GM12878 (cell line): ENCODE results near the gene RXRG. TPM values are rescaled to one million over a fixed set of nuclear protein-coding genes. Genes with fewer than 3 reads are reported as not detected.

Experiments
- ATAC-seq: fragments of 200-7000 bp; cut with Tn5 transposase; 3 replicates; pipeline ENCODE4 v1.9.1; 2020; ENCODE audit warnings: mild to moderate bottlenecking, moderate library complexity
- BruUV-seq: library from RNA; stranded (reverse); fragments of 400-500 nt; replicated peaks from 2 replicates; lab custom pipeline; 2021; lab: Mats Ljungman, UMichigan
- CTCF ChIA-PET: fragments of 300-600 bp; sonication (Branson Sonifier 250); formaldehyde crosslinking; extraction: SDS; loops from one replicate; lab custom pipeline; 2021; ENCODE audit warnings: inconsistent platforms; lab: Yijun Ruan, JAX
- POLR2A ChIA-PET: fragments of 350-600 bp; formaldehyde crosslinking; extraction: SDS; loops from one replicate; lab custom pipeline; 2021; ENCODE audit warnings: inconsistent platforms; lab: Charles Lee
- RAD21 ChIA-PET: fragments of 300-600 bp; sonication (Branson Sonifier 250); formaldehyde crosslinking; loops from one replicate; lab custom pipeline; 2023; ENCODE audit warnings: antibody characterized with exemption; ENCODE audit not compliant: unreplicated experiment; lab: Charles Lee
- SMC1A ChIA-PET: fragments of 300-600 bp; sonication (Branson Sonifier 250); formaldehyde crosslinking; loops from one replicate; lab custom pipeline; 2023; ENCODE audit not compliant: unreplicated experiment, uncharacterized antibody; lab: Charles Lee
- DNase-seq: peaks from one replicate; pipeline ENCODE4 v3.0.0-alpha.2; 2011; ENCODE audit warnings: low read depth, low spot score
- FAIRE-seq: peaks from 3 replicates; lab custom pipeline; 2011; peaks lifted over from hg19 to GRCh38; lab: Jason Lieb, UNC
- H2AFZ ChIP-seq: 2 replicates; pipeline ENCODE4 v1.6.0; 2011; ENCODE audit warnings: low read depth, low read length, control low read depth; ENCODE audit not compliant: control insufficient read depth
- H3K27ac ChIP-seq: 2 replicates; pipeline ENCODE4 v1.5.1; 2011; ENCODE audit warnings: control low read depth; ENCODE audit not compliant: control insufficient read depth, insufficient read depth
- H3K27me3 ChIP-seq, 2 experiments: replicated peaks in 1 of 2; 2 replicates each; pipeline versions ENCODE4 v1.6.0 to v1.6.1; 2011; ENCODE audit warnings: low read length in 1 of 2; ENCODE audit not compliant: control insufficient read depth in 2 of 2, insufficient read depth in 2 of 2
- H3K36me3 ChIP-seq, 2 experiments: 2 replicates each; pipeline ENCODE4 v1.5.1; 2011; ENCODE audit warnings: low read length in 1 of 2; ENCODE audit not compliant: control insufficient read depth in 2 of 2, insufficient read depth in 2 of 2
- H3K4me1 ChIP-seq: 2 replicates; pipeline ENCODE4 v1.6.1; 2011; ENCODE audit warnings: mild to moderate bottlenecking, low read length, moderate library complexity, mixed read lengths; ENCODE audit not compliant: control insufficient read depth, insufficient read depth
- H3K4me2 ChIP-seq: 2 replicates; pipeline ENCODE4 v1.6.0; 2011; ENCODE audit warnings: control low read depth; ENCODE audit not compliant: control insufficient read depth, insufficient read depth
- H3K4me3 ChIP-seq: fragments of 200-600 bp; sonication (generic); 2 replicates; pipeline ENCODE4 v1.5.1; 2016
- H3K79me2 ChIP-seq: 2 replicates; pipeline ENCODE4 v1.6.0; 2011; ENCODE audit warnings: low read length; ENCODE audit not compliant: control insufficient read depth, insufficient read depth
- H3K9ac ChIP-seq: 2 replicates; pipeline ENCODE4 v1.8.0; 2011; ENCODE audit warnings: low read length, control low read depth, mixed read lengths; ENCODE audit not compliant: control insufficient read depth, insufficient read depth
- H3K9me3 ChIP-seq: replicated peaks from 3 replicates; pipeline ENCODE4 v1.5.1; 2011; ENCODE audit warnings: mild to moderate bottlenecking, low read length; ENCODE audit not compliant: control insufficient read depth, insufficient read depth
- H4K20me1 ChIP-seq: 2 replicates; pipeline ENCODE4 v1.6.0; 2011; ENCODE audit not compliant: control insufficient read depth, insufficient read depth
- E2F8 ChIP-seq: fragments of 450-650 bp; IDR thresholded peaks from 2 replicates; pipeline ENCODE4 v1.6.1; 2018; ENCODE audit warnings: mild to moderate bottlenecking, low read depth, moderate library complexity; ENCODE audit not compliant: partially characterized antibody
- FOXM1 ChIP-seq: IDR thresholded peaks from 2 replicates; pipeline ENCODE4 v1.6.1; 2012; ENCODE audit warnings: low read depth, mild to moderate bottlenecking, inconsistent platforms, low read length, moderate library complexity
- HDAC2 ChIP-seq: fragments of 200-600 bp; sonication (generic); IDR thresholded peaks from 2 replicates; pipeline ENCODE4 v1.6.1; 2017
- JUNB ChIP-seq: IDR thresholded peaks from 2 replicates; pipeline ENCODE4 v1.6.1; 2016; ENCODE audit warnings: antibody characterized with exemption, mild to moderate bottlenecking
- KLF5 ChIP-seq: fragments of 450-650 bp; IDR thresholded peaks from 2 replicates; pipeline ENCODE4 v1.6.1; 2014; ENCODE audit warnings: mild to moderate bottlenecking; ENCODE audit not compliant: partially characterized antibody
- NR2C2 ChIP-seq: IDR thresholded peaks from 2 replicates; pipeline ENCODE4 v1.6.1; 2011; ENCODE audit warnings: borderline replicate concordance, low read depth; ENCODE audit not compliant: control insufficient read depth, insufficient read length
- POU2F2 ChIP-seq: IDR thresholded peaks from 3 replicates; pipeline ENCODE4 v1.6.1; 2011; ENCODE audit warnings: low read depth, mild to moderate bottlenecking, low read length, borderline replicate concordance
- SMC3 ChIP-seq: IDR thresholded peaks from 2 replicates; pipeline ENCODE4 v1.6.1; 2011; ENCODE audit warnings: low read length, improper control_type of control experiment, borderline replicate concordance
- STAT3 ChIP-seq: IDR thresholded peaks from 2 replicates; pipeline ENCODE4 v1.6.1; 2011; ENCODE audit warnings: low read depth, low read length, improper control_type of control experiment
- TCF3 ChIP-seq: IDR thresholded peaks from 2 replicates; pipeline ENCODE4 v1.6.1; 2012; ENCODE audit warnings: low read depth, mild to moderate bottlenecking, low read length, borderline replicate concordance; ENCODE audit not compliant: insufficient read depth
- WGBS: methylation state at CpG from one replicate; pipeline ENCODE4 v1.1.6; 2016; ENCODE audit warnings: low lambda C conversion rate; ENCODE audit not compliant: insufficient replicate concordance, insufficient coverage; ENCODE audit errors: missing lambda C conversion rate; 5-methylcytosine and 5-hydroxymethylcytosine counted together
- in situ Hi-C: fragments of 300-500 bp; cut with MboI; formaldehyde crosslinking; loops from 9 replicates; pipeline ENCODE4 v1.14.3; 2018; ENCODE audit warnings: mixed read lengths
- intact Hi-C: fragments of 100-400 bp; cut with micrococcal nuclease; formaldehyde crosslinking; loops from one replicate; pipeline ENCODE4 v1.14.2; 2022; ENCODE audit not compliant: unreplicated experiment
- polyA plus RNA-seq, 11 experiments: library from polyadenylated mRNA; depleted of rRNA in 4 of 11; unstranded in 6 of 11; stranded (reverse) in 5 of 11; fragments of >200 nt; fragmentation: Nextera tagmentation in 4 of 11; fragmentation: Illumina TruSeq in 1 of 11; extraction: Ambion mirVana in 4 of 11; extraction: Trizol in 1 of 11; gene quantifications; 1 replicate in 1 of 11; 2 replicates in 10 of 11; pipeline versions ENCODE4 v1.2.1 to v1.2.3, GENCODE V29; 2011 to 2016; ENCODE audit warnings: inconsistent platforms in 2 of 11, missing spikeins in 2 of 11, low read depth in 1 of 11
- total RNA-seq, 4 experiments: library from RNA; depleted of rRNA in 3 of 4; stranded (reverse); fragments of >200 nt in 3 of 4; fragmentation: Illumina TruSeq in 1 of 4; extraction: Trizol in 1 of 4; gene quantifications; 2 replicates each; pipeline versions ENCODE4 v1.2.1 to v1.2.3, GENCODE V29; 2013 to 2021

RXRG gene
- total and polyA plus RNA-seq, 10 of the 15 experiments (the other 5 are each of a cell fraction or from before 2014, with no cell fraction given), result 0.10 TPM; not detected in 9

DNA sequence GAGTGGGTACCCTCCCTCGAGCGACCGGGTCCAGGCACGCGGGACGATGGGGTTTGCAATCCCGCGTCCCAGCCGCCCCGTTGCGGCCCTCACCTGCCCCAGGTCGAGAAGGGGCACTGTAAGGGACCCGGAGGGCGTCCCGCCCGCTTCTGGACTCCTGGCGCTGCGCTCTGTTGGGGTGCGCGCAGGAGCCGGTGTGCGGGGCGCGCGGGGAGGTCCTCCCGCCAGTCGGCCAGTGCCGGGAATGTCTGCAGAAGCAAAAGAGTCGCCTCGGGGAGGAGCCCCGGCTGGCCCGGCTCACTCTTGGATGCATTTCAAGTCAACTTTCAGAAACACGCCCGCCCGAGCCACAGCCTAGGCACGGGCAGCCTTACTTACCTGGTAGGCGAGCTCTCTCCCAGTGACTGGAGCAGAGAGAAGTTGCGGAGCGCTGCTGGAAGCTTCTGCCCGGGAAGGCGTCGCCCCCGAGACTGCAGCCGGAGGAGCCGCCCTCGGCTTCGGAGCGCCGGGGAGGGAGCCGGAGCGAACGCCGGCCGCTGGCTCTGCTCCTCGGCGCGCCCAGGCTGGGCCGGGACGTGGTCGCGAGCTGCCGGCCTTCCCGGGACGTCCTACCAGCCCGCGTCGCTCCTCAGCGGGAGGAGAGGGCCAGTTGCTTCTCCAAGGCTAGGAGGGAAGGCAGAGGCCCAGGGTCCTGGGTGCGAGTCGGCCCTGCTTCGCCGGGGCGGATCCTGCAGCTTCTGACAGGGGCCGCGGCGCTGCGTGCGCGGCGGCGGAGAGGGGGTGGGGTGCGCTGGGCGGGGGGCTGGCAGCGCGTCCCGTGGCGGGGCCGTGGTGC is 88.7 kb downstream of the RXRG start, which contains the start of gene LMX1A (continued):
- TF ChIP-seq SMC3, result no peak

DNA sequence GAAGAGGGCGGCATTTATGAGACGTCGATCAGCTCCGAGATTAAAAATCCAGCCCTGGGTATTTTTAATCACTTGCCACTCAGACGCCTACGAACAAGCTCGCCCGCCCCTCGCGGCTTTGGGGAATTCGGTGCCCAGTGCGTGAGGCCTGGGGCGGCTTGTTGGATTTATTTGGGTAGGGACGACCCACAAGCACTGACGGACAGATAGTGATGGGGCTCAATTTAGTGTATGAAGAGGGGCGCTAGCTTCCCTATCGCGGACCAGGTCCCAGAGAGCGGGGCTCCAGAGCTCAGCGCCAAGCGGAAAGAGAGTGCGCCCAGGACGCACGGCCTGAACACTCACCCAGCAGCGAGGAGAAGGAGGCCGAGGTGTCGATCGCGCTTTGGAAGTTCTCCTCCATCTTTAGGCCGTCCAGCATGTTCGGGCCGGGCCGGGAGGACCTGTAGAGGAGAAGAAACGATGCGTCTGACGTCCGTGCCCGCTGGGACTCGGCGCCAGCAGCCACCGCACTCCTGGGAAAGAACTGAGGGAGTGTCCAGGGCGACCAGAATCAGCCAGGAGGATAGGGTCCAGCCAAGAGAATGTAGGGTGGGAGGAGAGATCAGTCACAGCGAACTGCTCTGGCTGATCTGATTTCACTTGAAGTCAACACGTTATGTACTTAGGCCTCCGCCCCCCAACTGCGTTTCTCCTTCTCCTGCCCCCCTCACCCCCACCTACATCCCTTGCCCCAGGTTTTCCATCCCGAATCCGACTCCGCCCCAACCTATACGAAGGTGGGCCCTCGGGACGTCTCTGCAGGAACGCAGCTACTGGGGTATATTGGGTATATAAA is 89.6 kb downstream of the RXRG start:
- no peak for DNase-seq
- no peaks in the 10 kb centered on the region for H3K9me3 ChIP-seq
- TF ChIP-seq POU2F2 (no peak), STAT3 (no peak), NR2C2 (no peak), KLF5 (no peak), FOXM1 (no peak), TCF3 (no peak), JUNB (no peak), E2F8 (no peak), HDAC2 (no peak)
- TF ChIP-seq, all 136 proteins: peak for 0
- Histone ChIP-seq H3K4me1 (no peaks in the 10 kb centered on the region), H2AFZ (no peak overlapping the region), H3K4me2 (no peak overlapping the region), H3K27me3 (peaks cover 14 to 15% of the 10 kb centered on the region in 2 experiments), H3K9ac (no peak overlapping the region), H3K36me3 (no peaks in the 10 kb centered on the region), H4K20me1 (no peaks in the 10 kb centered on the region), H3K27ac (no peak overlapping the region), H3K4me3 (no peak overlapping the region), H3K79me2 (no peaks in the 10 kb centered on the region)
- CTCF ChIA-PET, result interaction anchor here (0.8 kb wide), 1 partner anchor 12 kb away, joined by 5 read pairs; no protein-coding TSS in a partner anchor
- intact Hi-C loops, result no loop called here
- 25% methylated on average over 51 of the region's 53 CpGs for WGBS
- RAD21 ChIA-PET, result no interaction called here
- POLR2A ChIA-PET, result no interaction called here
- SMC1A ChIA-PET, result no interaction called here
- in situ Hi-C loops, result no loop called here
- BruUV-seq, result no TSS peak
- FAIRE-seq (no peak), ATAC-seq (no peak)
